HEK293T (cell line): ENCODE results near the gene ARFIP1.

Source experiments
- CTBP1 ChIP-seq: fragments of 450-650 bp; IDR thresholded peaks from 2 replicates; pipeline ENCODE4 v1.6.1; 2016; ENCODE audit warnings: borderline replicate concordance
- ELF4 ChIP-seq: fragments of 450-650 bp; IDR thresholded peaks from 2 replicates; pipeline ENCODE4 v1.6.1; 2017; ENCODE audit warnings: antibody characterized with exemption
- FOXA1 ChIP-seq: fragments of 450-650 bp; IDR thresholded peaks from 2 replicates; pipeline ENCODE4 v1.6.1; 2016; ENCODE audit warnings: mild to moderate bottlenecking
- FOXK2 ChIP-seq: fragments of 450-650 bp; IDR thresholded peaks from 2 replicates; pipeline ENCODE4 v1.6.1; 2016; ENCODE audit warnings: mild to moderate bottlenecking
- FOXM1 ChIP-seq: fragments of 450-650 bp; IDR thresholded peaks from 2 replicates; pipeline ENCODE4 v1.6.1; 2017; ENCODE audit warnings: mild to moderate bottlenecking, borderline replicate concordance
- L3MBTL2 ChIP-seq: fragments of 450-650 bp; conservative IDR thresholded peaks from 2 replicates; pipeline ENCODE4 v1.6.1; 2016; ENCODE audit warnings: mild to moderate bottlenecking

DNA sequence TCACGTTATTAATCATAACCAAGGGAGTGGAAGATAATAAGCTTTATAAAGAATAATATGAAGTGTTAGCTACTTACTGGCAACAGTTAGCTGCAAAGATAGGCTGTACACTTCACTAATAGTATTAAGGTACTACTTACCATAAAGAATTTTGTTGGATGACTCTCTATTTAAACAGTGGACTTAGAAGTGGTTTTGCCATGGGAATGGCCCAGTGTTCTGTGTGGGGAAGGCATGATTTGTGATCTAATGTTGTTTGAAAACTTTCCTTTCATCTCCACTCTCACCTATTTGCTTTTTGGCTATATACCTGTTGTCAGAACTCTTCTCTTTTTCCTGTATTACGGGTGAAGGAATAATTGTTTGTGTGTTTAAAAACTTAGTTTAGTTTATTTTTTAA is 179.3 kb downstream of the ARFIP1 start:
- TF ChIP-seq FOXA1 (no peak), ELF4 (no peak), FOXM1 (no peak), CTBP1 (no peak), FOXK2 (no peak), L3MBTL2 (no peak)
